HG02759 (cell line): ENCODE measurements around the gene PPP1R14C.

Source experiments
- ATAC-seq: cut with Tn5 transposase; IDR thresholded peaks from one replicate; pipeline ENCODE4 v1.9.1; 2021; ENCODE audit warnings: mild to moderate bottlenecking, moderate library complexity; ENCODE audit not compliant: unreplicated experiment

The PPP1R14C gene

GRCh38 chr6:150142670-150143515 lies at the start of gene PPP1R14C:
Gene PPP1R14C, plus strand, starts transcription at chr6:150143044. Its CDS starts 149 bp downstream, at chr6:150143193.
- ATAC-seq, result no peak

GRCh38 chr6:150093397-150093796 lies 49.4 kb upstream of the PPP1R14C start:
- no peak for ATAC-seq

GRCh38 chr6:150098155-150098554 lies 44.7 kb upstream of the PPP1R14C start:
- no peak for ATAC-seq

- no peak for ATAC-seq
Observed at GRCh38 chr6:150099546-150099945, 43.3 kb upstream of the PPP1R14C start.

- ATAC-seq, result no peak
Observed at GRCh38 chr6:150099953-150100352, 42.9 kb upstream of the PPP1R14C start.

GRCh38 chr6:150100745-150101144 lies 42.1 kb upstream of the PPP1R14C start:
- no peak for ATAC-seq

- no peak for ATAC-seq
Observed at GRCh38 chr6:150102750-150103270, 40.0 kb upstream of the PPP1R14C start.

- no peak for ATAC-seq
Observed at GRCh38 chr6:150112233-150112632, 30.6 kb upstream of the PPP1R14C start.

- ATAC-seq, result no peak
Observed at GRCh38 chr6:150115769-150116168, 27.1 kb upstream of the PPP1R14C start.

GRCh38 chr6:150116200-150116800 lies 26.5 kb upstream of the PPP1R14C start:
- no peak for ATAC-seq

GRCh38 chr6:150118203-150118602 lies 24.6 kb upstream of the PPP1R14C start:
- no peak for ATAC-seq

GRCh38 chr6:150118627-150119026 lies 24.2 kb upstream of the PPP1R14C start:
- ATAC-seq, result no peak

GRCh38 chr6:150119173-150119572 lies 23.7 kb upstream of the PPP1R14C start:
- ATAC-seq, result no peak

- ATAC-seq, result no peak
Observed at GRCh38 chr6:150123645-150124044, 19.2 kb upstream of the PPP1R14C start.

GRCh38 chr6:150124235-150124634 lies 18.6 kb upstream of the PPP1R14C start:
- no peak for ATAC-seq

- no peak for ATAC-seq
Observed at GRCh38 chr6:150126641-150127291, 16.1 kb upstream of the PPP1R14C start.

- no peak for ATAC-seq
Observed at GRCh38 chr6:150128425-150128824, 14.4 kb upstream of the PPP1R14C start.

GRCh38 chr6:150129616-150130505 lies 13.0 kb upstream of the PPP1R14C start:
- ATAC-seq, result no peak

GRCh38 chr6:150133686-150134085 lies 9.2 kb upstream of the PPP1R14C start:
- no peak for ATAC-seq

- ATAC-seq, result no peak
Observed at GRCh38 chr6:150134280-150134920, 8.4 kb upstream of the PPP1R14C start.
